SK-N-MC (cell line): Measurements from ENCODE around the gene ELOB.

Experiments
- EZH2 ChIP-seq: fragments of 200-600 bp; sonication (generic); IDR thresholded peaks from one replicate; pipeline ENCODE4 v1.6.1; 2017; ENCODE audit warnings: antibody characterized with exemption
- POLR2AphosphoS5 ChIP-seq: IDR thresholded peaks from 2 replicates; pipeline ENCODE4 v1.6.1; 2012; ENCODE audit warnings: mild to moderate bottlenecking, low read depth, low read length, borderline replicate concordance

DNA sequence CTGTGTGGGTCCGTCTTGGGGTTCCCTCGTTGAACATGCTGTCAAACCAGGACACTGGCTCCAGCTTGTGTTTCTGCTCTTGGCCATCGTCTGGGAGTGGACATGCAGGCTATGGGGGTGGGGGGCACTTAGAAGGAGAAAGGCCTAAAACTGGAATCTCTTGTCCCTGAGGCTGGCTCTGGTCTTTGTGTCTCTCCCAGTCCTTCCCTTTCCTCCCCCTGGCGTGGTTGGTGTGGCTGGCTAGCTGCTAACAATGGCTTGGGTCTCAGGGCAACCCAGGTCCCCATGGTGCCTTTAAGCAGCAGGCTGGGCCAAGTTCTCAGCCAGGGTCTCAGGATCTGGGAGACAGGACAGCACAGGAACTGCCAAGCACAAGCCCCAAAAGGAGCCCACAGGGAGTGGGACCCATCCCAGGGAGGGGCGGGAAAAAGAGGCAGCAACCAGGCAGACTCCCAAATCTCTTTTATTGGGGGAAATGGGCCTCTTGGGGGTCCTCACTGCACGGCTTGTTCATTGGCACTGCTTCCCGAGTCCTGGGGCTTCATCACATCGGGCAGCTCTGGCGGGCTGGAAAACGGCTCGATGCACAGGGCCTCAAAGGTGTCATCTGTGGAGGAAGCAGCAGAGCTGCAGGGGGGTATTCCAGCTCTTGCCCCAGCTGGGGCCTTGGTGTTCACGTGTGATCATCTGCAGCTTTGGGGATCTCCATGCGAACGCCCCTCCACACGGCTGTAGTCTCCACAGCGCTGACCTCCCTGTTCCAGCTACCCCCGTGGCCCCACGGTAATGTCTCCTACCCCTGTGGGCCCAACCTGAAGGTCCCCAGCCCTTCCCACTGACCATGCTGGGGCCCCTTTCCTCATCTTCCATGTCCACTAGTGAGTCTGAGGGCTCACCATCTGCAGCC, 5.3 kb downstream of the ELOB start:
- TF ChIP-seq EZH2 (no peak), POLR2AphosphoS5 (no peak)
